Neural progenitor cell (in vitro differentiated cells): ENCODE data around the gene TUBB2A. TPM values are rescaled to one million over a fixed set of nuclear protein-coding genes. Genes with fewer than 3 reads are reported as not detected.
A peak's percentile ranks its signal among the peaks of the same experiment; 100 is the strongest.

ENCODE experiments used
- DNase-seq: peaks from one replicate; pipeline ENCODE4 v3.0.0-alpha.2; 2016; ENCODE audit warnings: low spot score
- H2AFZ ChIP-seq: fragments of 200-600 bp; sonication (generic); replicated peaks from 2 replicates; pipeline ENCODE4 v1.6.1; 2016; ENCODE audit warnings: antibody characterized with exemption
- H3F3A ChIP-seq: fragments of 200-600 bp; sonication (generic); 2 replicates; pipeline ENCODE4 v1.6.1; 2016; ENCODE audit warnings: antibody characterized with exemption, low read depth
- H3K27ac ChIP-seq: fragments of 200-600 bp; sonication (generic); 2 replicates; pipeline ENCODE4 v1.5.1; 2016; ENCODE audit warnings: mild to moderate bottlenecking
- H3K27me3 ChIP-seq: fragments of 200-600 bp; sonication (generic); 2 replicates; pipeline ENCODE4 v1.6.1; 2016; ENCODE audit warnings: mild to moderate bottlenecking, moderate library complexity
- H3K36me3 ChIP-seq: fragments of 200-600 bp; sonication (generic); 2 replicates; pipeline ENCODE4 v1.5.1; 2016
- H3K4me1 ChIP-seq: fragments of 200-600 bp; sonication (generic); 2 replicates; pipeline ENCODE4 v1.6.1; 2016; ENCODE audit warnings: mixed run types
- H3K4me2 ChIP-seq: fragments of 200-600 bp; sonication (generic); 2 replicates; pipeline ENCODE4 v1.6.1; 2016
- H3K4me3 ChIP-seq: fragments of 200-600 bp; sonication (generic); 2 replicates; pipeline ENCODE4 v1.5.1; 2016
- H3K79me2 ChIP-seq: fragments of 200-600 bp; sonication (generic); 2 replicates; pipeline ENCODE4 v1.6.1; 2016; ENCODE audit warnings: low read depth
- H3K9ac ChIP-seq: fragments of 200-600 bp; sonication (generic); 2 replicates; pipeline ENCODE4 v1.6.1; 2016
- H3K9me3 ChIP-seq: fragments of 200-600 bp; sonication (generic); 2 replicates; pipeline ENCODE4 v1.5.1; 2016; ENCODE audit warnings: low read depth
- H4K20me1 ChIP-seq: fragments of 200-600 bp; sonication (generic); 2 replicates; pipeline ENCODE4 v1.6.1; 2016; ENCODE audit warnings: low read depth
- H3K27ac Mint-ChIP-seq: 3 replicates; pipeline ENCODE4 v1.8.0; 2021; ENCODE audit warnings: mixed read lengths
- H3K27me3 Mint-ChIP-seq: 2 replicates; pipeline ENCODE4 v1.8.0; 2022; ENCODE audit warnings: low read depth, mild to moderate bottlenecking, inconsistent platforms, moderate library complexity, mixed read lengths; ENCODE audit not compliant: insufficient read depth
- H3K36me3 Mint-ChIP-seq: 3 replicates; pipeline ENCODE4 v1.8.0; 2021; ENCODE audit warnings: mixed read lengths
- H3K4me1 Mint-ChIP-seq: 3 replicates; pipeline ENCODE4 v1.8.0; 2021; ENCODE audit warnings: mixed read lengths
- H3K4me3 Mint-ChIP-seq: 3 replicates; pipeline ENCODE4 v1.8.0; 2021; ENCODE audit warnings: mild to moderate bottlenecking, moderate library complexity, mixed read lengths
- H3K9me3 Mint-ChIP-seq: 3 replicates; pipeline ENCODE4 v1.8.0; 2020; ENCODE audit warnings: mixed read lengths
- CTCF ChIP-seq: fragments of 200-600 bp; sonication (generic); IDR thresholded peaks from 2 replicates; pipeline ENCODE4 v1.5.1; 2017; ENCODE audit warnings: antibody characterized with exemption, mild to moderate bottlenecking
- EZH2 ChIP-seq: fragments of 200-600 bp; sonication (generic); IDR thresholded peaks from 2 replicates; pipeline ENCODE4 v1.6.1; 2017; ENCODE audit warnings: antibody characterized with exemption, mild to moderate bottlenecking, moderate library complexity
- EZH2phosphoT487 ChIP-seq: fragments of 200-600 bp; sonication (generic); IDR thresholded peaks from 2 replicates; pipeline ENCODE4 v1.6.1; 2017; ENCODE audit warnings: antibody characterized with exemption
- total RNA-seq: library from RNA; depleted of rRNA; stranded (reverse); fragments of >200 nt; gene quantifications from 2 replicates; pipeline ENCODE4 v1.2.3, GENCODE V29; 2015; ENCODE audit warnings: low replicate concordance

Gene TUBB2A
- total RNA-seq, 1 donor from 2014 or later, result 57.9 TPM

DNA sequence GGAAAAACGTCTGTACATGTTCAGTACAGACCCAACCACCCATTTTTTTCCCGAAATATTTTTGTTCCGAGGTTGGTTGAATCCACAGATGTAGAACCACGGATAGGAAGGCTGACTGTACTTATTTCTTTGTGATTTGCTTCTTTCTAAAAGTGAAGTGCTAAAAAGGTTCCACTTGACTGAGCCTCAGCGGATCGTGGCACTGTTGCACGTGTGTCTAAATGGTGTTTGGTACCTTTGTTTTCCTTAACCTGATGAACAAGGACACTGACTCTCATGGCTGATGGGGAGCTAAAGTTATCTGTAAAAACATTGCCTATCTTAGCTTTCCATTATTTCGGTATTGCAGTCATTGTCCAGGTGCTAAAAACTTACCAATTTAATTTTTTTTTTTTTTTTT lies 32.7 kb downstream of the TUBB2A start:
- Mint-ChIP-seq H3K4me1 (peaks cover 31% of the 10 kb centered on the region), H3K27me3 (no peaks in the 10 kb centered on the region), H3K27ac (no peak overlapping the region), H3K4me3 (no peak overlapping the region), H3K9me3 (no peaks in the 10 kb centered on the region), H3K36me3 (peaks cover 21% of the 10 kb centered on the region)
- no peak overlapping the region for H3K4me2 ChIP-seq
- H3K79me2 ChIP-seq, result peaks cover 9% of the 10 kb centered on the region
- H2AFZ ChIP-seq, result no peak overlapping the region
- no peak for DNase-seq
- no peak overlapping the region for H3K27ac ChIP-seq
- H3K9me3 ChIP-seq, result no peaks in the 10 kb centered on the region
- H3K27me3 ChIP-seq, result no peaks in the 10 kb centered on the region
- peaks cover 3% of the 10 kb centered on the region for H3K36me3 ChIP-seq
- H3F3A ChIP-seq, result peaks cover 8% of the 10 kb centered on the region
- H3K4me3 ChIP-seq, result no peak overlapping the region
- H4K20me1 ChIP-seq, result peaks cover 8% of the 10 kb centered on the region
- H3K4me1 ChIP-seq, result peaks cover 5% of the 10 kb centered on the region
- H3K9ac ChIP-seq, result no peak overlapping the region
- no peak for TF ChIP-seq EZH2
- TF ChIP-seq EZH2phosphoT487, result no peak
- TF ChIP-seq CTCF, result no peak

GRCh38 chr6:3122823-3123182 lies 34.5 kb downstream of the TUBB2A start:
- H3K4me1 ChIP-seq, result peaks cover 8% of the 10 kb centered on the region
- H3K27me3 ChIP-seq, result no peaks in the 10 kb centered on the region
- Mint-ChIP-seq H3K36me3 (peaks cover 7% of the 10 kb centered on the region), H3K27me3 (no peaks in the 10 kb centered on the region), H3K27ac (no peak overlapping the region), H3K4me3 (no peak overlapping the region), H3K9me3 (no peaks in the 10 kb centered on the region), H3K4me1 (peaks cover 40% of the 10 kb centered on the region)
- H3K9ac ChIP-seq, result no peak overlapping the region
- no peaks in the 10 kb centered on the region for H3K36me3 ChIP-seq
- H3K79me2 ChIP-seq, result peaks cover 19% of the 10 kb centered on the region
- no peak for DNase-seq
- H3K4me2 ChIP-seq, result no peak overlapping the region
- H3K4me3 ChIP-seq, result no peak overlapping the region
- H3K27ac ChIP-seq, result no peak overlapping the region
- no peak overlapping the region for H2AFZ ChIP-seq
- H3K9me3 ChIP-seq, result no peaks in the 10 kb centered on the region
- peaks cover 14% of the 10 kb centered on the region for H3F3A ChIP-seq
- TF ChIP-seq EZH2phosphoT487 (no peak), EZH2 (no peak), CTCF (no peak)
- peaks cover 8% of the 10 kb centered on the region for H4K20me1 ChIP-seq

- Histone ChIP-seq H3K9ac (no peak overlapping the region), H3K27me3 (no peaks in the 10 kb centered on the region), H3K4me1 (peaks cover 8% of the 10 kb centered on the region), H3K36me3 (no peaks in the 10 kb centered on the region), H3K4me2 (no peak overlapping the region), H3K27ac (no peak overlapping the region), H3K4me3 (no peak overlapping the region), H3K9me3 (no peaks in the 10 kb centered on the region), H2AFZ (no peak overlapping the region), H3F3A (peaks cover 12% of the 10 kb centered on the region), H3K79me2 (peaks cover 19% of the 10 kb centered on the region), H4K20me1 (peaks cover 3% of the 10 kb centered on the region)
- H3K27me3 Mint-ChIP-seq, result no peaks in the 10 kb centered on the region
- peaks cover 4% of the 10 kb centered on the region for H3K36me3 Mint-ChIP-seq
- no peak for DNase-seq
- TF ChIP-seq EZH2, result no peak
- TF ChIP-seq CTCF, result no peak
- no peak for TF ChIP-seq EZH2phosphoT487
- H3K4me3 Mint-ChIP-seq, result peak overlapping the region; percentile 77
- H3K27ac Mint-ChIP-seq, result no peak overlapping the region
- H3K9me3 Mint-ChIP-seq, result no peaks in the 10 kb centered on the region
- H3K4me1 Mint-ChIP-seq, result peaks cover 44% of the 10 kb centered on the region
Measured at GRCh38 chr6:3120765-3121089, 36.6 kb downstream of the TUBB2A start.
